ENCODE measurements around the gene ATP10A. TPM values are rescaled to one million over a fixed set of nuclear protein-coding genes. Genes with fewer than 3 reads are reported as not detected.

The ATP10A gene
- total RNA-seq, 1 experiment from 2014 or later: not detected

- no peaks in the 10 kb centered on the region for H3K4me1 ChIP-seq
- H3K27me3 ChIP-seq (replicated peaks; ENCODE audit: control insufficient read depth, insufficient read depth, low read length): no peaks in the 10 kb centered on the region
- no peak for TF ChIP-seq CTCF (IDR thresholded peaks at IDR 0.05; ENCODE audit: insufficient read depth in 1 of 2, low read depth in 1 of 2, low read length in 1 of 2, severe bottlenecking in 1 of 2, unreplicated experiment in 1 of 2)
- BruUV-seq (replicated peaks): no TSS peak
- ChIA-PET CTCF (no interaction called here), POLR2A (no interaction called here)
- H3K36me3 Mint-ChIP-seq (ENCODE audit: insufficient read depth, unreplicated experiment): no peaks in the 10 kb centered on the region
- no peak for DNase-seq
- H3K4me1 Mint-ChIP-seq (ENCODE audit: low read depth, unreplicated experiment): no peaks in the 10 kb centered on the region
- no peaks in the 10 kb centered on the region for H3K9me3 ChIP-seq
- no peaks in the 10 kb centered on the region for H3K9me3 Mint-ChIP-seq (ENCODE audit: unreplicated experiment)
- intact Hi-C loops (cut with micrococcal nuclease; ENCODE audit: unreplicated experiment): no loop called here
- H3K4me3 ChIP-seq (ENCODE audit: low read depth, low read length): no peak overlapping the region
- no peak overlapping the region for H3K4me3 Mint-ChIP-seq (ENCODE audit: unreplicated experiment)
- no peaks in the 10 kb centered on the region for H3K27me3 Mint-ChIP-seq (ENCODE audit: insufficient read depth, unreplicated experiment)
- no peak overlapping the region for H3K27ac Mint-ChIP-seq (ENCODE audit: unreplicated experiment)
- H3K36me3 ChIP-seq (ENCODE audit: control insufficient read depth, insufficient read depth, low read length): no peaks in the 10 kb centered on the region
Measured at GRCh38 chr15:25732191-25732590, 130.9 kb downstream of the ATP10A start.

GRCh38 chr15:25731411-25731810 lies 131.7 kb downstream of the ATP10A start:
- no peaks in the 10 kb centered on the region for H3K9me3 ChIP-seq
- H3K4me3 Mint-ChIP-seq (ENCODE audit: unreplicated experiment): no peak overlapping the region

GRCh38 chr15:25730918-25731317 lies 132.2 kb downstream of the ATP10A start:
- no peak for TF ChIP-seq CTCF (IDR thresholded peaks at IDR 0.05; ENCODE audit: insufficient read depth in 1 of 2, low read depth in 1 of 2, low read length in 1 of 2, severe bottlenecking in 1 of 2, unreplicated experiment in 1 of 2)
- no peak overlapping the region for H3K4me3 ChIP-seq (ENCODE audit: low read depth, low read length)
- no peaks in the 10 kb centered on the region for H3K4me1 ChIP-seq
- no peaks in the 10 kb centered on the region for H3K9me3 ChIP-seq
- H3K4me1 Mint-ChIP-seq (ENCODE audit: low read depth, unreplicated experiment): no peaks in the 10 kb centered on the region
- no peaks in the 10 kb centered on the region for H3K9me3 Mint-ChIP-seq (ENCODE audit: unreplicated experiment)
- no TSS peak for BruUV-seq (replicated peaks)
- no peaks in the 10 kb centered on the region for H3K27me3 ChIP-seq (replicated peaks; ENCODE audit: control insufficient read depth, insufficient read depth, low read length)
- no peak overlapping the region for H3K27ac Mint-ChIP-seq (ENCODE audit: unreplicated experiment)
- ChIA-PET POLR2A (no interaction called here), CTCF (no interaction called here)
- H3K36me3 Mint-ChIP-seq (ENCODE audit: insufficient read depth, unreplicated experiment): no peaks in the 10 kb centered on the region
- DNase-seq: no peak
- no peaks in the 10 kb centered on the region for H3K27me3 Mint-ChIP-seq (ENCODE audit: insufficient read depth, unreplicated experiment)
- H3K4me3 Mint-ChIP-seq (ENCODE audit: unreplicated experiment): no peak overlapping the region
- no peaks in the 10 kb centered on the region for H3K36me3 ChIP-seq (ENCODE audit: control insufficient read depth, insufficient read depth, low read length)
- intact Hi-C loops (cut with micrococcal nuclease; ENCODE audit: unreplicated experiment): no loop called here

More at GRCh38 chr15:25731411-25731810, 131.7 kb downstream of the ATP10A start:
- no peak overlapping the region for H3K27ac Mint-ChIP-seq (ENCODE audit: unreplicated experiment)
- H3K9me3 Mint-ChIP-seq (ENCODE audit: unreplicated experiment): no peaks in the 10 kb centered on the region
- BruUV-seq (replicated peaks): no TSS peak
- intact Hi-C loops (cut with micrococcal nuclease; ENCODE audit: unreplicated experiment): no loop called here
- ChIA-PET POLR2A (no interaction called here), CTCF (no interaction called here)
- TF ChIP-seq CTCF (IDR thresholded peaks at IDR 0.05; ENCODE audit: insufficient read depth in 1 of 2, low read depth in 1 of 2, low read length in 1 of 2, severe bottlenecking in 1 of 2, unreplicated experiment in 1 of 2): no peak
- Histone ChIP-seq H3K4me3 (ENCODE audit: low read depth, low read length) (no peak overlapping the region), H3K4me1 (no peaks in the 10 kb centered on the region), H3K27me3 (replicated peaks; ENCODE audit: control insufficient read depth, insufficient read depth, low read length) (no peaks in the 10 kb centered on the region), H3K36me3 (ENCODE audit: control insufficient read depth, insufficient read depth, low read length) (no peaks in the 10 kb centered on the region)
- no peaks in the 10 kb centered on the region for H3K36me3 Mint-ChIP-seq (ENCODE audit: insufficient read depth, unreplicated experiment)
- H3K27me3 Mint-ChIP-seq (ENCODE audit: insufficient read depth, unreplicated experiment): no peaks in the 10 kb centered on the region
- H3K4me1 Mint-ChIP-seq (ENCODE audit: low read depth, unreplicated experiment): no peaks in the 10 kb centered on the region
- DNase-seq: no peak

Data from Caco-2 (cell line).